ENCODE data around the gene KCNK5.

KCNK5 gene

DNA sequence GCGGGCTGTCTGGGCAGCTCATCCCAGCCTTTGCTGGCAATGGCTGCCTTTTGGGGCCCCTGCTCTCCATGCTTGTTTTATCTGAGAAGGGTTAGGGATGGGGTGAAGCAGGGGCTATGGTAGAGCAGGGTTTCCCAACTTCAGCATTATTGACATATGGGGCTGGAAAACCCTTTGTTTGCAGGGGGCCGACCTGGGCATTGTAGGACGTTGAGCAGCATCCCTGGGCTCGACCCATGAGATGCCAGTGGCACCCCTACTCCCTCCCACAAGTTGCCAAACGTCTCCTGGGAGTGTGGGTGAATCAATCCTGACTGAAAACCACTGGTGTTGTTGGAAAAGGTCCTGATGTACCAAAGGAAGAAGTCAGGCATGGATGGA, 56.9 kb downstream of the KCNK5 start:
- peaks cover 11% of the 10 kb centered on the region for H3K9me3 ChIP-seq (ENCODE audit: control insufficient read depth, insufficient read depth, low read length)
- no peaks in the 10 kb centered on the region for H3K36me3 ChIP-seq (ENCODE audit: insufficient read depth, low read length)
- no peak overlapping the region for H3K9ac ChIP-seq (ENCODE audit: low read depth, low read length)
- no peaks in the 10 kb centered on the region for H3K4me1 ChIP-seq (ENCODE audit: insufficient read depth, low read length)

GRCh38 chr6:39171489-39172376, 57.5 kb downstream of the KCNK5 start:
- Histone ChIP-seq H3K9me3 (ENCODE audit: control insufficient read depth, insufficient read depth, low read length) (peaks cover 4% of the 10 kb centered on the region; the same call in 1 of the 2 replicates), H3K9ac (ENCODE audit: low read depth, low read length) (no peak overlapping the region), H3K36me3 (ENCODE audit: insufficient read depth, low read length) (no peaks in the 10 kb centered on the region), H3K4me1 (ENCODE audit: insufficient read depth, low read length) (no peaks in the 10 kb centered on the region)

GRCh38 chr6:39170860-39171259, 58.4 kb downstream of the KCNK5 start:
- Histone ChIP-seq H3K4me1 (ENCODE audit: insufficient read depth, low read length) (no peaks in the 10 kb centered on the region), H3K36me3 (ENCODE audit: insufficient read depth, low read length) (no peaks in the 10 kb centered on the region), H3K9ac (ENCODE audit: low read depth, low read length) (no peak overlapping the region), H3K9me3 (ENCODE audit: control insufficient read depth, insufficient read depth, low read length) (0 out of 2 replicates have a peak, but pooled peaks cover 3% of the 10 kb centered on the region)

GRCh38 chr6:39170389-39170788, 58.9 kb downstream of the KCNK5 start:
- Histone ChIP-seq H3K9me3 (ENCODE audit: control insufficient read depth, insufficient read depth, low read length) (0 out of 2 replicates have a peak, but pooled peaks cover 3% of the 10 kb centered on the region), H3K4me1 (ENCODE audit: insufficient read depth, low read length) (no peaks in the 10 kb centered on the region), H3K36me3 (ENCODE audit: insufficient read depth, low read length) (no peaks in the 10 kb centered on the region), H3K9ac (ENCODE audit: low read depth, low read length) (no peak overlapping the region)

- no peaks in the 10 kb centered on the region for H3K4me1 ChIP-seq (ENCODE audit: insufficient read depth, low read length)
- 0 out of 2 replicates have a peak, but pooled peaks cover 3% of the 10 kb centered on the region for H3K9me3 ChIP-seq (ENCODE audit: control insufficient read depth, insufficient read depth, low read length)
- no peaks in the 10 kb centered on the region for H3K36me3 ChIP-seq (ENCODE audit: insufficient read depth, low read length)
- H3K9ac ChIP-seq (ENCODE audit: low read depth, low read length) = no peak overlapping the region
These were observed 59.6 kb downstream of the KCNK5 start for GRCh38 chr6:39169448-39170344.

GRCh38 chr6:39167866-39168625, 61.2 kb downstream of the KCNK5 start:
- Histone ChIP-seq H3K9me3 (ENCODE audit: control insufficient read depth, insufficient read depth, low read length) (0 out of 2 replicates have a peak, but pooled peaks cover 3% of the 10 kb centered on the region), H3K9ac (ENCODE audit: low read depth, low read length) (no peak overlapping the region)

DNA sequence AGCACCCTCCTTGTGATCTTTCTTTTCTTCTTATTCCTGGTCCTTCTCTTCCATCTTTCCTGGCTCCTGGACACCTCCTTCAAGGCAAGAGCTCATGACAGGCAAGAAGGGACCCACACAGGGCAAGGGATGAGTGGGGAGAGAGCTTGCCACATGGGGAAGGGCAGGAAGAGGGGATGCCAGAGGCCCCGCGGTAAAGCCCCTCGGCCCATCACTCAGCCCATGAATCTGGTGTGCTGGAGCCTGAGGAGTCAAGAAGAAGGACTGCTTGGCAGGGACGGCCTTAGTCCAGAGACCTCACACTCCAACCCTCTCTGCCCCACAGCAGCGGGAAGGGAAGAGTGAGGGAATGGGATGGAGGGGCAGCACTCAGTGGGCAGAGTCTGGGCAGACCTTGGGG, 62.0 kb downstream of the KCNK5 start:
- Histone ChIP-seq H3K9me3 (ENCODE audit: control insufficient read depth, insufficient read depth, low read length) (0 out of 2 replicates have a peak, but pooled peaks cover 3% of the 10 kb centered on the region), H3K9ac (ENCODE audit: low read depth, low read length) (no peak overlapping the region), H3K36me3 (ENCODE audit: insufficient read depth, low read length) (no peaks in the 10 kb centered on the region), H3K4me1 (ENCODE audit: insufficient read depth, low read length) (no peaks in the 10 kb centered on the region)

More at GRCh38 chr6:39167866-39168625, 61.2 kb downstream of the KCNK5 start:
- no peaks in the 10 kb centered on the region for H3K36me3 ChIP-seq (ENCODE audit: insufficient read depth, low read length)
- H3K4me1 ChIP-seq (ENCODE audit: insufficient read depth, low read length) = no peaks in the 10 kb centered on the region

DNA sequence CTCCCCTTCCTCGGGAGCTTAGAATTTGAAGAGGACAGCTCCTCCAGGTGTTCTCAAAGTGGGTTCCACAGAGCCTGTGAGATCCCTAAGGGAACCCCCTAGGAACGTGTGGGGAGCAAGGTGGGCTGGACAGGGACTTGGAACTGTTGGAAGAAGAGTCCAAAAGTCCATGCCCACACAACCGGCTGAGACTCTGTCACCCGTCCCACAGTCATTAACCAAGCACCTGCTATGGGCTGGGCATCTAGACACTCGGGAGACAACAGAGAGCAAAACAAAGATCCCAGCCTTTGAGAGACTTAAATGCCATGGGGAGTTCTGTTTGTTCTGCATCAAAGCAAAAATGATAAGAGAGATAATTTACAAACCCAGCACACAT, 62.4 kb downstream of the KCNK5 start:
- no peak overlapping the region for H3K9ac ChIP-seq (ENCODE audit: low read depth, low read length)
- no peaks in the 10 kb centered on the region for H3K4me1 ChIP-seq (ENCODE audit: insufficient read depth, low read length)
- no peaks in the 10 kb centered on the region for H3K36me3 ChIP-seq (ENCODE audit: insufficient read depth, low read length)
- 0 out of 2 replicates have a peak, but pooled peaks cover 3% of the 10 kb centered on the region for H3K9me3 ChIP-seq (ENCODE audit: control insufficient read depth, insufficient read depth, low read length)

DNA sequence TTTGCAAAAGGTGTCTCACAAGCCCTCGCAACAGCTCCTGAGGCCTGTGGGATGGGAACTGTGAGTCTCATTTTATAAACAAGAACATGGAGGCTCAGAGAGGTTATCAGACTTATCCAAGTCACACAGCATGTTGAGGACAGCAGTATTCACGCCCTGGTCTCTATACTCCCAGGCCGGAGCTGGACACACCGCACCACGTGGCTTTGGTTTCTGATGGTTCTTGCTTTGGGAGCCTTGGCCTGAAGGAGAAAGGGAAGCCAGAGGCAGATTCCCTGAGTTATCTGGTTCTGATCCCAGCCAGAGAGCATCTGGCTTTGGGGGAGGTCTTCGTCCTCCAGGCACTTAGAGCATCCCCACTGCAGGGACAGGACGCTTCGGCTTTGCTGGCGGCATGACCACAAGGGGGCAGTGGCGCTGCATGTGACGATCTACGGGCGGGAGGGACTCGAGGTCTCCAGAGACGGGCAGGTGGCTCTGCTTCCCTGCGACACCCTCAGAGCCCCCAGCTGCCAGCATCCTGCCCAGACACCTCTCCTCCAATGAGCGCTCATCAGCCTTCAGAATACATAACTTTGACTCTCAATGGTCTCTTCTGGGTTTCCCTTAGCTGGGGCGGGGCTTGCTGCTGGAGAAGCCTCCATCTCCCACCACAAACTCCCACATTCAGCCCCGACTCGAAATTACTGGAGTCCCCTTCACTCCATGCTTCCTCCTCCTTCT, 62.9 kb downstream of the KCNK5 start:
- no peaks in the 10 kb centered on the region for H3K4me1 ChIP-seq (ENCODE audit: insufficient read depth, low read length)
- no peaks in the 10 kb centered on the region for H3K36me3 ChIP-seq (ENCODE audit: insufficient read depth, low read length)
- no peak overlapping the region for H3K9ac ChIP-seq (ENCODE audit: low read depth, low read length)
- H3K9me3 ChIP-seq (ENCODE audit: control insufficient read depth, insufficient read depth, low read length) = no peaks in the 10 kb centered on the region

- Histone ChIP-seq H3K4me1 (ENCODE audit: insufficient read depth, low read length) (no peaks in the 10 kb centered on the region), H3K9ac (ENCODE audit: low read depth, low read length) (no peak overlapping the region), H3K36me3 (ENCODE audit: insufficient read depth, low read length) (no peaks in the 10 kb centered on the region), H3K9me3 (ENCODE audit: control insufficient read depth, insufficient read depth, low read length) (no peaks in the 10 kb centered on the region)
These were observed 71.8 kb downstream of the KCNK5 start for GRCh38 chr6:39157511-39157910.

GRCh38 chr6:39156801-39157200, 72.5 kb downstream of the KCNK5 start:
- H3K9me3 ChIP-seq (ENCODE audit: control insufficient read depth, insufficient read depth, low read length) = no peaks in the 10 kb centered on the region
- H3K9ac ChIP-seq (ENCODE audit: low read depth, low read length) = no peak overlapping the region
- H3K4me1 ChIP-seq (ENCODE audit: insufficient read depth, low read length) = no peaks in the 10 kb centered on the region

DNA sequence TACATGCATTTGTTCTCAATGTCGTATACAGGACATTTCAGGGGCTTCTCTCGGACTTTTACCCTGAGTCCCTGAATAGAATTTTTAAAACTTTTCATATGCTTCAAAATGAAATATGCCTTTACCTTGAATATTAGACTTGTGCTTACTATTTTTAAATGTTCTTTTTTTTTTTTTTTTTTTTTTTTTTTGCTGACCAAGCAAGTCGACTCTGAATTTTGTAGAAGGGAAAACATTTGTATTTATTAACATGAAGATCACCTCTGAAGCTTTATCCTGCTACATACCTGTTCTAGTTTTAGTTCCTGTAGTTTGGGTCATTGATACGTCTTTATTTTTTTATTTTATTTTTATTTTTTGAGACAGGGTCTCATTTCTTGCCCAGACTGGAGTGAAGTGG, 74.6 kb downstream of the KCNK5 start:
- Histone ChIP-seq H3K36me3 (ENCODE audit: insufficient read depth, low read length) (no peaks in the 10 kb centered on the region), H3K9ac (ENCODE audit: low read depth, low read length) (no peak overlapping the region), H3K9me3 (ENCODE audit: control insufficient read depth, insufficient read depth, low read length) (no peaks in the 10 kb centered on the region), H3K4me1 (ENCODE audit: insufficient read depth, low read length) (no peaks in the 10 kb centered on the region)

More at GRCh38 chr6:39156801-39157200, 72.5 kb downstream of the KCNK5 start:
- no peaks in the 10 kb centered on the region for H3K36me3 ChIP-seq (ENCODE audit: insufficient read depth, low read length)

DNA sequence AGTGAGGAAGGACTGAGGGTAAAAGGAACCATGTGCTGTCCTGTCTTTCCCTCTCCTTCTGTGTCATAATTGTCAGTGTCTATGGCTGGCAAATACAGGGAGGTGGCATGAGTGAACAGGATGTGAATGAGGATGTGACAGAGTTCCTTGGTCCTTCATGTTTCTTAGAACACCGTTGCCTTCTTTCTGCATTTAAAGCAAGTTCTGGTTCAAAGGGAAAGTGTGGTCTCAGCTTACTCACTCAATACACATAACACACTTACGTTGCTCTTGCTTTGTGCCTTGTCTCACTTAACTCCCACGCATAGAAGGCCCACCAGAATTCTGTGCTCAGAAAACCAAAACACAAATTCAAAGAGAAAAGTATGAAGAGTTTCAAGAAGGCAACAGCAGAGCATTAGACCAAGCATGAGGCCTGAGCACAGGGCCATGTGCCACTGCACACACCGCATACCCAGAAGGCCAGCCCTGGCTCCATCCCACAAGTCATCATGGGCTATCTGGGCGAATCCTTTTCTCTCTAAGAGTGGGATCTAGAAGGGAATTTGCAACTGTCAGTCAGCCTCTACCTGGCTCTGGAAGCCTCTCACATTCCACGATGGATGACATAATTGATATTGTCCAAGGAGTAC, 75.4 kb downstream of the KCNK5 start:
- H3K4me1 ChIP-seq (ENCODE audit: insufficient read depth, low read length) = no peaks in the 10 kb centered on the region
- H3K36me3 ChIP-seq (ENCODE audit: insufficient read depth, low read length) = no peaks in the 10 kb centered on the region
- no peak overlapping the region for H3K9ac ChIP-seq (ENCODE audit: low read depth, low read length)
- no peaks in the 10 kb centered on the region for H3K9me3 ChIP-seq (ENCODE audit: control insufficient read depth, insufficient read depth, low read length)
